Stomach (tissue), 4 donors: ENCODE measurements around the gene RNF130.

Source experiments
- POLR2A ChIP-seq, 4 donors: fragments of 450-650 bp; IDR thresholded peaks; one replicate each; pipeline ENCODE4 v1.6.1; 2016; ENCODE audit warnings: antibody characterized with exemption in 4 of 4, control low read depth in 2 of 4, mild to moderate bottlenecking in 1 of 4, moderate library complexity in 1 of 4
- TF ChIP-seq, protein P1 (sequence below), 7 experiments: fragments of 450-650 bp in 4 of 7; fragments of 200-600 bp in 3 of 7; sonication (generic) in 3 of 7; IDR thresholded peaks; one replicate each; pipeline ENCODE4 v1.5.1; 2016 to 2019; ENCODE audit warnings: antibody characterized with exemption in 7 of 7, control low read depth in 2 of 7, mild to moderate bottlenecking in 1 of 7

DNA sequence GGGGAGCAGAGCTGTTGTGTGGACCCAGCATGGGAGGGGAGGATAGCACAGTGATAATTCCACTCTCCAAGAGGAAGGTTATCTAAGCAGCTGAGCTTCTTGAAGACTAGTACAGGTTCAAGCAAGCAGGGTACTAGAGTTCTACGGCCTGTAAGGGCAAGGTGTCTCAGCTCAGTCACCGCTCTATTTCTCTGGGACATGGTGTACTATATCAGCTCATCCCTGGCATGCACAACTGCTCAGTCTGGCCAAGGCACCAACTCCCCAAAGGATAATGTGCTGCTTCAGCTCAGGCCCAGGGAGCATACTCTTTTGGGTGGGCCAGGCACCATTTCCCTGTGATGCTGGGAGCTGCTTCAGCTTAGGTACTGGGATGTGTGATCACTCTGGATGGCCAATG, 69.8 kb downstream of the RNF130 start:
- TF ChIP-seq, protein P1, sequence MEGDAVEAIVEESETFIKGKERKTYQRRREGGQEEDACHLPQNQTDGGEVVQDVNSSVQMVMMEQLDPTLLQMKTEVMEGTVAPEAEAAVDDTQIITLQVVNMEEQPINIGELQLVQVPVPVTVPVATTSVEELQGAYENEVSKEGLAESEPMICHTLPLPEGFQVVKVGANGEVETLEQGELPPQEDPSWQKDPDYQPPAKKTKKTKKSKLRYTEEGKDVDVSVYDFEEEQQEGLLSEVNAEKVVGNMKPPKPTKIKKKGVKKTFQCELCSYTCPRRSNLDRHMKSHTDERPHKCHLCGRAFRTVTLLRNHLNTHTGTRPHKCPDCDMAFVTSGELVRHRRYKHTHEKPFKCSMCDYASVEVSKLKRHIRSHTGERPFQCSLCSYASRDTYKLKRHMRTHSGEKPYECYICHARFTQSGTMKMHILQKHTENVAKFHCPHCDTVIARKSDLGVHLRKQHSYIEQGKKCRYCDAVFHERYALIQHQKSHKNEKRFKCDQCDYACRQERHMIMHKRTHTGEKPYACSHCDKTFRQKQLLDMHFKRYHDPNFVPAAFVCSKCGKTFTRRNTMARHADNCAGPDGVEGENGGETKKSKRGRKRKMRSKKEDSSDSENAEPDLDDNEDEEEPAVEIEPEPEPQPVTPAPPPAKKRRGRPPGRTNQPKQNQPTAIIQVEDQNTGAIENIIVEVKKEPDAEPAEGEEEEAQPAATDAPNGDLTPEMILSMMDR (IDR thresholded peaks at IDR 0.05): no peak
- TF ChIP-seq POLR2A (IDR thresholded peaks at IDR 0.05): no peak
